Measurements from ENCODE around the gene XYLB. TPM values are rescaled to one million over a fixed set of nuclear protein-coding genes. Genes with fewer than 3 reads are reported as not detected.

Gene XYLB
- total RNA-seq, 1 experiment from 2014 or later, result 6.6 TPM

DNA sequence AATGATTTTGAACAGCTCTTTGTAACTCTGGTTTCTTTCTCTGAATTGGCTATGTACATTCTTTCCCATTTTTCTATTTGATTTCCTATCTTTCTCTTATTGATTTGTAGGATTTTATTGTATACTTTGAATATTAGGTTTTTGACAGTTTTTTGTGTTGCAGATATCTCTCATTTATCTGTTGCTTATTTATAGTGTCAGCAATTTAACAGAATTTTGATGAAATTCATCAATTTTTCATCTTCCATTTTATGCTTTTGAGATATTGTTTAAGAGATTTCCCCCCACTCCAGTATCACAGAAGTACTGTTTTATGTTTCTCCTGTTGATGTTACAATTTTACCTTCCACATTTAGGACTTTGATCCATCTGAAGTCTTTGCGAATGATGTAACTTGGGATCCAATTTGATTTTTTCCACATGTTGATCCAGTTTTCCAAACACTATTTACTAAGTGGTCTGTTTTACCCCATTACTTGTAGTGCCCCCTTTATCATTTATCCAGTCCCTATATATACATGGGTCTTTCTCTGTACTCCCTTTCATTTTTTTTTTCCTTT lies 46.1 kb downstream of the XYLB start:
- no peak overlapping the region for H3K27ac ChIP-seq (ENCODE audit: low read length)
- ATAC-seq (no peak), DNase-seq (ENCODE audit: low read depth, low spot score) (no peak)
- H3K27me3 ChIP-seq (ENCODE audit: control insufficient read depth, insufficient read depth, low read length), result no peaks in the 10 kb centered on the region
- in situ Hi-C loops (cut with HindIII; ENCODE audit: low pct_unique_long_range_greater_than_20kb, low sequenced_read_pairs) (no loop called here), intact Hi-C loops (cut with micrococcal nuclease; ENCODE audit: unreplicated experiment) (no loop called here)
- ChIA-PET CTCF (no interaction called here), POLR2A (no interaction called here)
- H3K9me3 ChIP-seq (ENCODE audit: control insufficient read depth, insufficient read depth, low read depth, low read length), result no peaks in the 10 kb centered on the region
- no peak overlapping the region for H3K4me3 ChIP-seq (ENCODE audit: low read depth in 2 of 2, low read length in 2 of 2)
- no peaks in the 10 kb centered on the region for H3K36me3 ChIP-seq (ENCODE audit: control insufficient read depth, insufficient read depth, low read length)
- H3K4me1 ChIP-seq (ENCODE audit: control insufficient read depth, insufficient read depth, low read length), result no peaks in the 10 kb centered on the region
- BruUV-seq (replicated peaks), result no TSS peak
- TF ChIP-seq POLR2AphosphoS5 (IDR thresholded peaks at IDR 0.05; ENCODE audit: low read depth, low read length) (no peak), SIN3A (IDR thresholded peaks at IDR 0.05; ENCODE audit: borderline replicate concordance, insufficient read depth, low read depth, low read length) (no peak), TCF7L2 (IDR thresholded peaks at IDR 0.05; ENCODE audit: low read depth, low read length) (no peak), CTCF (IDR thresholded peaks at IDR 0.05) (no peak)
- TF ChIP-seq, protein P1, sequence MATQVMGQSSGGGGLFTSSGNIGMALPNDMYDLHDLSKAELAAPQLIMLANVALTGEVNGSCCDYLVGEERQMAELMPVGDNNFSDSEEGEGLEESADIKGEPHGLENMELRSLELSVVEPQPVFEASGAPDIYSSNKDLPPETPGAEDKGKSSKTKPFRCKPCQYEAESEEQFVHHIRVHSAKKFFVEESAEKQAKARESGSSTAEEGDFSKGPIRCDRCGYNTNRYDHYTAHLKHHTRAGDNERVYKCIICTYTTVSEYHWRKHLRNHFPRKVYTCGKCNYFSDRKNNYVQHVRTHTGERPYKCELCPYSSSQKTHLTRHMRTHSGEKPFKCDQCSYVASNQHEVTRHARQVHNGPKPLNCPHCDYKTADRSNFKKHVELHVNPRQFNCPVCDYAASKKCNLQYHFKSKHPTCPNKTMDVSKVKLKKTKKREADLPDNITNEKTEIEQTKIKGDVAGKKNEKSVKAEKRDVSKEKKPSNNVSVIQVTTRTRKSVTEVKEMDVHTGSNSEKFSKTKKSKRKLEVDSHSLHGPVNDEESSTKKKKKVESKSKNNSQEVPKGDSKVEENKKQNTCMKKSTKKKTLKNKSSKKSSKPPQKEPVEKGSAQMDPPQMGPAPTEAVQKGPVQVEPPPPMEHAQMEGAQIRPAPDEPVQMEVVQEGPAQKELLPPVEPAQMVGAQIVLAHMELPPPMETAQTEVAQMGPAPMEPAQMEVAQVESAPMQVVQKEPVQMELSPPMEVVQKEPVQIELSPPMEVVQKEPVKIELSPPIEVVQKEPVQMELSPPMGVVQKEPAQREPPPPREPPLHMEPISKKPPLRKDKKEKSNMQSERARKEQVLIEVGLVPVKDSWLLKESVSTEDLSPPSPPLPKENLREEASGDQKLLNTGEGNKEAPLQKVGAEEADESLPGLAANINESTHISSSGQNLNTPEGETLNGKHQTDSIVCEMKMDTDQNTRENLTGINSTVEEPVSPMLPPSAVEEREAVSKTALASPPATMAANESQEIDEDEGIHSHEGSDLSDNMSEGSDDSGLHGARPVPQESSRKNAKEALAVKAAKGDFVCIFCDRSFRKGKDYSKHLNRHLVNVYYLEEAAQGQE (IDR thresholded peaks at IDR 0.05; ENCODE audit: insufficient read depth in 1 of 2, low read depth in 2 of 2, low read length in 1 of 2), result no peak

DNA sequence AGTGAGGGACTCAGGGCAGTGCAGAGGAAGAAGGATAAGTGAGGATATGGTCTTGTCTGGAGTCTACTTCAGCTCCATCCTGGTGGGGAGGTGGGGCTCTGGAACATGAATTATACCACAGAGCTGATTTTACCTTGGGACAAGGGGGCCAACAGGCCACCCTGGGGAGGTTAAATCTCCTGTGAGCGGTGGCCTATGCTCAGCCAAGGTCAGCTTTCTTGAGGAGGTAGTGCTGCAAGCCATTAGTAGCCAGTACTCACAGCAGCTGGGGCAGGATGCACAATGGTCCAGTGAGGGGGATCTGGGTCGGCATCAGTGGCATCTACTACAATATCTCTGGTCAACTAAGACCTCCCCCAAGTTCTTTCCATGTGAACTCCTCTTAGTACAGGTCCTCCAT lies 49.7 kb downstream of the XYLB start:
- DNase-seq (ENCODE audit: low read depth, low spot score), result no peak
- H3K4me3 ChIP-seq (ENCODE audit: low read depth in 2 of 2, low read length in 2 of 2), result no peak overlapping the region
- no peaks in the 10 kb centered on the region for H3K27me3 ChIP-seq (ENCODE audit: control insufficient read depth, insufficient read depth, low read length)
- no peak overlapping the region for H3K27ac ChIP-seq (ENCODE audit: low read length)
- intact Hi-C loops (cut with micrococcal nuclease; ENCODE audit: unreplicated experiment) (no loop called here), in situ Hi-C loops (cut with HindIII; ENCODE audit: low pct_unique_long_range_greater_than_20kb, low sequenced_read_pairs) (no loop called here)
- ChIA-PET CTCF (no interaction called here), POLR2A (no interaction called here)
- BruUV-seq (replicated peaks), result no TSS peak
- no peaks in the 10 kb centered on the region for H3K36me3 ChIP-seq (ENCODE audit: control insufficient read depth, insufficient read depth, low read length)
- ATAC-seq, result no peak
- H3K9me3 ChIP-seq (ENCODE audit: control insufficient read depth, insufficient read depth, low read depth, low read length), result no peaks in the 10 kb centered on the region
- H3K4me1 ChIP-seq (ENCODE audit: control insufficient read depth, insufficient read depth, low read length), result no peaks in the 10 kb centered on the region
- TF ChIP-seq, protein P1 (IDR thresholded peaks at IDR 0.05; ENCODE audit: insufficient read depth in 1 of 2, low read depth in 2 of 2, low read length in 1 of 2), result no peak
- TF ChIP-seq TCF7L2 (IDR thresholded peaks at IDR 0.05; ENCODE audit: low read depth, low read length) (no peak), CTCF (IDR thresholded peaks at IDR 0.05) (no peak), SIN3A (IDR thresholded peaks at IDR 0.05; ENCODE audit: borderline replicate concordance, insufficient read depth, low read depth, low read length) (no peak), POLR2AphosphoS5 (IDR thresholded peaks at IDR 0.05; ENCODE audit: low read depth, low read length) (no peak)

All from Panc1 (cell line).